Adipocyte (in vitro differentiated cells): Measurements from ENCODE around the gene SH2D4B.
"Not testable (repeated sequence)": the region's sequence is repeated elsewhere in the genome, so short reads cannot be mapped to it uniquely, and the experiment has no call there.

Experiments
- DNase-seq: peaks from one replicate; pipeline ENCODE4 v3.0.0-alpha.2; 2015; ENCODE audit warnings: low read depth
- H3K27me3 ChIP-seq: replicated peaks from 2 replicates; pipeline ENCODE4 v1.7.0; 2013; ENCODE audit warnings: mild to moderate bottlenecking, low read length, moderate library complexity; ENCODE audit not compliant: control insufficient read depth, insufficient read depth
- H3K36me3 ChIP-seq: 2 replicates; pipeline ENCODE4 v1.7.0; 2013; ENCODE audit warnings: low read length, mild to moderate bottlenecking, moderate library complexity; ENCODE audit not compliant: control insufficient read depth, insufficient read depth, severe bottlenecking
- H3K4me1 ChIP-seq: 2 replicates; pipeline ENCODE4 v1.7.0; 2013; ENCODE audit warnings: mild to moderate bottlenecking, low read length, moderate library complexity; ENCODE audit not compliant: control insufficient read depth, insufficient read depth
- H3K4me3 ChIP-seq: 2 replicates; pipeline ENCODE4 v1.7.0; 2013; ENCODE audit warnings: mild to moderate bottlenecking, low read length, moderate library complexity
- H3K9ac ChIP-seq: 2 replicates; pipeline ENCODE4 v1.7.0; 2013; ENCODE audit warnings: mild to moderate bottlenecking, low read length, moderate library complexity
- H3K9me3 ChIP-seq: 2 replicates; pipeline ENCODE4 v1.7.0; 2013; ENCODE audit warnings: mild to moderate bottlenecking, low read length, moderate library complexity; ENCODE audit not compliant: control insufficient read depth

The SH2D4B gene

GRCh38 chr10:80529604-80530003 is 8.1 kb upstream of the SH2D4B start:
- no peaks in the 10 kb centered on the region for H3K36me3 ChIP-seq
- no peaks in the 10 kb centered on the region for H3K9me3 ChIP-seq
- no peak overlapping the region for H3K4me3 ChIP-seq
- peaks cover 2% of the 10 kb centered on the region for H3K4me1 ChIP-seq
- H3K9ac ChIP-seq: no peak overlapping the region
- no peak for DNase-seq
- H3K27me3 ChIP-seq: no peaks in the 10 kb centered on the region

DNA sequence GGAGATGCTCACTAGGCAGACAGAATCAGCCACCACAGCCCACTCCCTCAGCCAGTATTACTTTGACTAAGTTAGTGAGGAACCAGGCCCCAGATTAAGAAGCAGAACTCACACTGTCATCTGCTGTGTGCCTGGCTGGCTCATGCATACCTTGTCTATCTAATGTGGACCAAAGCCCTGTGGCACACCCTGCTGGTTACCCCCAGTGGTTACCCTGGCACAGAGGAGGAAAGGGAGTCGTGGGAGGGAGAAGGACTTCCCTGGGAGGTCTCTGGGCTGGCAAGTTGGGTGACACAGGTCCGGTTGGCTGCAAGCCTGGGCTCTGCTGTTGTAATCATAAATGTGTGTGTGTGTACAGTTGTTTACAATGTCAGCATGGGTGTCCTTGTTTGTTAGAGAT is 7.5 kb upstream of the SH2D4B start:
- no peaks in the 10 kb centered on the region for H3K27me3 ChIP-seq
- no peak overlapping the region for H3K4me3 ChIP-seq
- no peaks in the 10 kb centered on the region for H3K4me1 ChIP-seq
- no peaks in the 10 kb centered on the region for H3K9me3 ChIP-seq
- H3K9ac ChIP-seq: no peak overlapping the region
- no peaks in the 10 kb centered on the region for H3K36me3 ChIP-seq
- no peak for DNase-seq

- Histone ChIP-seq H3K9ac (no peak overlapping the region), H3K9me3 (no peaks in the 10 kb centered on the region), H3K27me3 (no peaks in the 10 kb centered on the region), H3K36me3 (no peaks in the 10 kb centered on the region), H3K4me1 (no peaks in the 10 kb centered on the region), H3K4me3 (no peak overlapping the region)
- no peak for DNase-seq
Observed at GRCh38 chr10:80530816-80531215, 6.9 kb upstream of the SH2D4B start.

- H3K4me1 ChIP-seq: no peaks in the 10 kb centered on the region
- no peak overlapping the region for H3K9ac ChIP-seq
- no peaks in the 10 kb centered on the region for H3K9me3 ChIP-seq
- H3K4me3 ChIP-seq: no peak overlapping the region
- H3K36me3 ChIP-seq: no peaks in the 10 kb centered on the region
- H3K27me3 ChIP-seq: no peaks in the 10 kb centered on the region
- DNase-seq: no peak
Observed at GRCh38 chr10:80532571-80532970, 5.1 kb upstream of the SH2D4B start.

GRCh38 chr10:80534059-80534458 is 3.6 kb upstream of the SH2D4B start:
- not testable (repeated sequence) for H3K4me3 ChIP-seq, H3K9me3 ChIP-seq, H3K9ac ChIP-seq, DNase-seq, H3K27me3 ChIP-seq, H3K36me3 ChIP-seq, H3K4me1 ChIP-seq

DNA sequence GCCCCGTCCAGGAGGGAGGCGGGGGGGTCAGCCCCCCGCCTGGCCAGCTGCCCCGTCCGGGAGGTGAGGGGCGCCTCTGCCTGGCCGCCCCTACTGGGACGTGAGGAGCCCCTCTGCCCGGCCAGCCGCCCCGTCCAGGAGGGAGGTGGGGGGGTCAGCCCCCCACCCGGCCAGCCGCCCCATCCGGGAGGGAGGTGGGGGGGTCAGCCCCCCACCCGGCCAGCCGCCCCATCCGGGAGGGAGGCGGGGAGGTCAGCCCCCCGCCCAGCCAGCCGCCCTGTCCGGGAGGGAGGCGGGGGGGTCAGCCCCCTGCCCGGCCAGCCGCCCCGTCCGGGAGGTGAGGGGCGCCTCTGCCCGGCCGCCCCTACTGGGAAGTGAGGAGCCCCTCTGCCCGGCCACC is 3.1 kb upstream of the SH2D4B start:
- not testable (repeated sequence) for H3K9ac ChIP-seq, H3K9me3 ChIP-seq, H3K27me3 ChIP-seq, H3K4me3 ChIP-seq, H3K36me3 ChIP-seq, H3K4me1 ChIP-seq, DNase-seq

DNA sequence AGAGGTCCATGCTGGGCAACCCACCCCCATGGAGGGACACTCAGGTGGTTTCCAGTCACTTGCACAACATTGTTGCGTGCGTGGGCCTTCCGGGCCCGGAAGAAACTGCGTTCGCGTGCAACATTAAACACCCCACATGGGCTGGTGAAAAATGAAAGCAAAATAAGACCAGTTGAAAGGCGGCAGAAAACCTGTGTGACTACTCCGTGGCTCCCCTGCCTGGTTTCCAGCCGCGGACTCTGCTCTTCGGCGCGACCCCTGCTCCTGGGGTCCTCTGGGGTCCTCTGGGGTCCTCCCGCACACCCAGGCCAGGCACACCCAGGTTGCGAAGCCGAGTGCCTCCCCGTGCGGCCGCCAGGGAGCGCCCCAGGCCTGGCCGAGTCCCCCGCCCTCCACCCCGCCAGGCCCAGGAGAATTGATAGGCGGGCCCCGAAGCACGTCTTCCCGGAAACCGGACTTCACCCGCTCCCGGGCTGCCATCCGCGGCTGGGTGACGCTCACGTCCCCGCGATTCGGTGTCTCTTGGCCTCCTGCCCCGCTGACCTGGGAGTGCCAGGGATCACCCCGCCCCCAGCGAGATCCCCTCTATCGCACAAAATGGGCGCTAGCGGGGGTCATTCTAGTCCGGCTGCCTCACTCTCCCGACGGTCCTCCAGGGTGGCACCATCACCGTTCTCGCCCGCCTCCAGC is 1.9 kb upstream of the SH2D4B start:
- Histone ChIP-seq H3K4me1 (no peaks in the 10 kb centered on the region), H3K4me3 (peak overlapping the region; percentile 77), H3K9ac (peak overlapping the region; percentile 74), H3K36me3 (no peaks in the 10 kb centered on the region), H3K9me3 (no peaks in the 10 kb centered on the region), H3K27me3 (peaks cover 12% of the 10 kb centered on the region)
- DNase-seq: no peak

GRCh38 chr10:80536361-80536835 is 1.3 kb upstream of the SH2D4B start:
- Histone ChIP-seq H3K27me3 (peaks cover 17% of the 10 kb centered on the region), H3K4me3 (peak overlapping the region; percentile 77), H3K9ac (peak overlapping the region; percentile 74), H3K9me3 (no peaks in the 10 kb centered on the region), H3K36me3 (no peaks in the 10 kb centered on the region), H3K4me1 (no peaks in the 10 kb centered on the region)
- DNase-seq: no peak

GRCh38 chr10:80537086-80537735 is 491 bp upstream of the SH2D4B start:
- Histone ChIP-seq H3K36me3 (no peaks in the 10 kb centered on the region), H3K4me1 (no peaks in the 10 kb centered on the region), H3K9ac (no peak overlapping the region), H3K27me3 (peaks cover 24% of the 10 kb centered on the region), H3K4me3 (no peak overlapping the region), H3K9me3 (no peaks in the 10 kb centered on the region)
- DNase-seq: no peak

DNA sequence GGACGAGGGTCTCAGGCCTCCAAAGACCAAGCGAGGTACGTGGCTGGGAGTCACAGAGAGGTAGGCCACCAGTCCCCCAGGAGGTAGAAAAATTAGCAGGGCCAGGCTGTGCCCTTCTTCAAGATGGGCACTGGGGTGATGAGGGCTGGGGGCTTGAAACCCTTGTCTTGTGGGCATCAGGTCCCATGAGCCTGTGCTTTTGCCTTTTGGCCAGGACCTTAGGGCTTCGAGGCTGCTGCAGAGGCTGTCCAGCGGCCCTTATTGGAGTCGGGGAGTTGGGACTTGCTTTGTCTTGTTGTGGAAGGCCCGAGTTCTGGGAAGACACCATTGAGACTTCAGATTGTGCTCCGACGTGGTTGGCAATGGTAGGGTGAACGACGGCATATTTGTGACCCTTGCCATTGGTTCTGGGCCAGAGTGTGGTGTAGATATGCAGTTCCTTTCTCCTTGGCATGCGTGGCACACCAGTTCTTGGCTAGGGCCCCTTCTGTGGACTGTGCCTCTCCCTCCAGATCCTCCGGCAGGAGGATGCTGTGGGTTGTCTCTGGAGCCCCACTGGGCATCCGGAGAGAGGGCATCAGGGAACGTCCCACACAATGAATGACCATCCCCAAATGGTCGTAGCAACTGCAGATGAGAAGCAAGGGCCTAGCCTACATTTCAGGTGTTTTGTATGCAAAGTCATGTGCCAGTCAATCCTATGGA is 931 bp downstream of the SH2D4B start:
- H3K4me1 ChIP-seq: no peaks in the 10 kb centered on the region
- peaks cover 28% of the 10 kb centered on the region for H3K27me3 ChIP-seq
- H3K4me3 ChIP-seq: no peak overlapping the region
- H3K9ac ChIP-seq: no peak overlapping the region
- DNase-seq: no peak
- H3K9me3 ChIP-seq: no peaks in the 10 kb centered on the region
- H3K36me3 ChIP-seq: no peaks in the 10 kb centered on the region

DNA sequence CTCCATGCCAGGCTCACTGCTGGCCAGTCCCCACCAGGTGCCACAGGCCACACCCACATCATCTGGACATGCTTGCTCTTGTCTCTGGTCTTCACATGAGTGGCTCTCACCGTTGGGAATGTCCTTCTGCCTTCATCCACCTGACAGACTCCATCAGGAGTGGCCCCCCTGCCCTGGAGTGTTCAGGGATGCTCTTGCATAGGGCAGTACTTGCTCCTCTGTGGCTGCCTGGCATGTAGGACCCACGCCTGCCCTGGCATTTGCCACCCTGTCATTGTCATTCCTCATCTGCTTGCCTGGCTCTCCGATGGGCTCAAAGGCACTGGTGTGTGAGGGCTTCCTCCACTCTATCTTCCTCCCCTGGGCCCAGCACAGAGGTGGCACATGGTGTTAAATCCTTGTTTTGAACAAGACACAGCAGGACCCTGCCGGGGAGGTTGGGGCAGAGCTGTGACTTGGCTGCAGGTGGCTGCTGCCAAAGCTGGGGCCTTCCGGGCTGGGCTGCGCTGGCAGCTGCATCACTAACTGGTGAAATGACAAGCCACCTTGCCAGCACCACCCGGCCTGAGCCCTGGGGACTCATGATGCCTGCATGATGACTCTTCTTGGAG is 1.8 kb downstream of the SH2D4B start:
- no peaks in the 10 kb centered on the region for H3K9me3 ChIP-seq
- H3K4me1 ChIP-seq: no peaks in the 10 kb centered on the region
- no peaks in the 10 kb centered on the region for H3K36me3 ChIP-seq
- H3K4me3 ChIP-seq: no peak overlapping the region
- no peak for DNase-seq
- no peak overlapping the region for H3K9ac ChIP-seq
- H3K27me3 ChIP-seq: peaks cover 30% of the 10 kb centered on the region
